ENCODE data around the gene CDC42BPB. TPM values are rescaled to one million over a fixed set of nuclear protein-coding genes. Genes with fewer than 3 reads are reported as not detected.

The CDC42BPB gene
- total and polyA plus RNA-seq, 2 of the 13 experiments (the other 11 are each of a cell fraction or from before 2014, with no cell fraction given): 19.7 to 32.3 TPM

DNA sequence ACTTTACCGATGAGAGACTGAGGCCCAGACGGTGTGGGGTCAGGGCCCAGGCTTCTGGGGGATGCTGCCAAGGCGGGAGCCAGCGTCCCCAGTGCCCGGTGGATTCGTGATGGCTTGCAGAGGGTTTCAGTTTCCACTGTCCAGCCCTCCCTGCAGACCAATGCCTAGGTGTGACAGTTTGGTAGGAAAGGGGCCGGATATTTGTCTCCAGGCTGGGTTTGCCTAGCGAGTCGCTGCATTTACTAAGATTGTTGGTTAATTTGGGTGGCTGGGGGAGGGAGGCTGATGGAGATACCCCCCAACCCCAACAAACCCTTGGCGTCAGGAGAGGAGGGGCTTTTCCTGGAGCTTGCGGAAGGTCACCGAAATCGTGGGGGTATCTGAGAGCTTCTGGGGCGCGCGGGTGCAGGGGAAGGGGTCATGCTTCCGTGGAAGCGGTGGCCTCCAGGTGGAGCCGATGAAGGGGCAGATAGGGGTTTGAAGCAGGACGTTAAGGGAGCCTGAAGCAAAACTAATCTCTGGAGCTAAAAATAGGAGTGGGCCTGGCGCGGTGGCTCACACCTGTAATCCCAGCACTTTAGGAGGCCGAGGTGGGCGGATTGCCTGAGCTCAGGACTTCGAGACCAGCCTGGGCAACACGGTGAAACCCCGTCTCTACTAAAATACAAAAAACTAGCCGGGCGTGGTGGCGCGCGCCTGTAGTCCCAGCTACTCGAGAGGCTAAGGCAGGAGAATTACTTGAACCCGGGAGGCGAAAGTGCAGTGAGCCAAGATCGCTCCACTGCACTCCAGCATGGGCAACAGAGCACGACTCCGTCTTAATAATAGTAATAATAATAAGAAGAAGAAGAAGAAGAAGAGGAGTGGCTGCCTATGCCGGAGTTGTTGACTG, 1.1 kb upstream of the CDC42BPB start (continued):
- TF ChIP-seq, protein P1, sequence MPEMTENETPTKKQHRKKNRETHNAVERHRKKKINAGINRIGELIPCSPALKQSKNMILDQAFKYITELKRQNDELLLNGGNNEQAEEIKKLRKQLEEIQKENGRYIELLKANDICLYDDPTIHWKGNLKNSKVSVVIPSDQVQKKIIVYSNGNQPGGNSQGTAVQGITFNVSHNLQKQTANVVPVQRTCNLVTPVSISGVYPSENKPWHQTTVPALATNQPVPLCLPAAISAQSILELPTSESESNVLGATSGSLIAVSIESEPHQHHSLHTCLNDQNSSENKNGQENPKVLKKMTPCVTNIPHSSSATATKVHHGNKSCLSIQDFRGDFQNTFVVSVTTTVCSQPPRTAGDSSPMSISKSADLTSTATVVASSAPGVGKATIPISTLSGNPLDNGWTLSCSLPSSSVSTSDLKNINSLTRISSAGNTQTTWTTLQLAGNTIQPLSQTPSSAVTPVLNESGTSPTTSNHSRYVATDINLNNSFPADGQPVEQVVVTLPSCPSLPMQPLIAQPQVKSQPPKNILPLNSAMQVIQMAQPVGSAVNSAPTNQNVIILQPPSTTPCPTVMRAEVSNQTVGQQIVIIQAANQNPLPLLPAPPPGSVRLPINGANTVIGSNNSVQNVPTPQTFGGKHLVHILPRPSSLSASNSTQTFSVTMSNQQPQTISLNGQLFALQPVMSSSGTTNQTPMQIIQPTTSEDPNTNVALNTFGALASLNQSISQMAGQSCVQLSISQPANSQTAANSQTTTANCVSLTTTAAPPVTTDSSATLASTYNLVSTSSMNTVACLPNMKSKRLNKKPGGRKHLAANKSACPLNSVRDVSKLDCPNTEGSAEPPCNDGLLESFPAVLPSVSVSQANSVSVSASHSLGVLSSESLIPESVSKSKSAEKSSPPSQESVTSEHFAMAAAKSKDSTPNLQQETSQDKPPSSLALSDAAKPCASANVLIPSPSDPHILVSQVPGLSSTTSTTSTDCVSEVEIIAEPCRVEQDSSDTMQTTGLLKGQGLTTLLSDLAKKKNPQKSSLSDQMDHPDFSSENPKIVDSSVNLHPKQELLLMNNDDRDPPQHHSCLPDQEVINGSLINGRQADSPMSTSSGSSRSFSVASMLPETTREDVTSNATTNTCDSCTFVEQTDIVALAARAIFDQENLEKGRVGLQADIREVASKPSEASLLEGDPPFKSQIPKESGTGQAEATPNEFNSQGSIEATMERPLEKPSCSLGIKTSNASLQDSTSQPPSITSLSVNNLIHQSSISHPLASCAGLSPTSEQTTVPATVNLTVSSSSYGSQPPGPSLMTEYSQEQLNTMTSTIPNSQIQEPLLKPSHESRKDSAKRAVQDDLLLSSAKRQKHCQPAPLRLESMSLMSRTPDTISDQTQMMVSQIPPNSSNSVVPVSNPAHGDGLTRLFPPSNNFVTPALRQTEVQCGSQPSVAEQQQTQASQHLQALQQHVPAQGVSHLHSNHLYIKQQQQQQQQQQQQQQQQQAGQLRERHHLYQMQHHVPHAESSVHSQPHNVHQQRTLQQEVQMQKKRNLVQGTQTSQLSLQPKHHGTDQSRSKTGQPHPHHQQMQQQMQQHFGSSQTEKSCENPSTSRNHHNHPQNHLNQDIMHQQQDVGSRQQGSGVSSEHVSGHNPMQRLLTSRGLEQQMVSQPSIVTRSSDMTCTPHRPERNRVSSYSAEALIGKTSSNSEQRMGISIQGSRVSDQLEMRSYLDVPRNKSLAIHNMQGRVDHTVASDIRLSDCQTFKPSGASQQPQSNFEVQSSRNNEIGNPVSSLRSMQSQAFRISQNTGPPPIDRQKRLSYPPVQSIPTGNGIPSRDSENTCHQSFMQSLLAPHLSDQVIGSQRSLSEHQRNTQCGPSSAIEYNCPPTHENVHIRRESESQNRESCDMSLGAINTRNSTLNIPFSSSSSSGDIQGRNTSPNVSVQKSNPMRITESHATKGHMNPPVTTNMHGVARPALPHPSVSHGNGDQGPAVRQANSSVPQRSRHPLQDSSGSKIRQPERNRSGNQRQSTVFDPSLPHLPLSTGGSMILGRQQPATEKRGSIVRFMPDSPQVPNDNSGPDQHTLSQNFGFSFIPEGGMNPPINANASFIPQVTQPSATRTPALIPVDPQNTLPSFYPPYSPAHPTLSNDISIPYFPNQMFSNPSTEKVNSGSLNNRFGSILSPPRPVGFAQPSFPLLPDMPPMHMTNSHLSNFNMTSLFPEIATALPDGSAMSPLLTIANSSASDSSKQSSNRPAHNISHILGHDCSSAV (CRISPR knock-in tag; IDR thresholded peaks at IDR 0.05; ENCODE audit: borderline replicate concordance): no peak
- TF ChIP-seq, protein P2, sequence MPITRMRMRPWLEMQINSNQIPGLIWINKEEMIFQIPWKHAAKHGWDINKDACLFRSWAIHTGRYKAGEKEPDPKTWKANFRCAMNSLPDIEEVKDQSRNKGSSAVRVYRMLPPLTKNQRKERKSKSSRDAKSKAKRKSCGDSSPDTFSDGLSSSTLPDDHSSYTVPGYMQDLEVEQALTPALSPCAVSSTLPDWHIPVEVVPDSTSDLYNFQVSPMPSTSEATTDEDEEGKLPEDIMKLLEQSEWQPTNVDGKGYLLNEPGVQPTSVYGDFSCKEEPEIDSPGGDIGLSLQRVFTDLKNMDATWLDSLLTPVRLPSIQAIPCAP (CRISPR knock-in tag; IDR thresholded peaks at IDR 0.05; ENCODE audit: low read depth): no peak
- no peak for TF ChIP-seq BCL6 (CRISPR knock-in tag; IDR thresholded peaks at IDR 0.05)
- TF ChIP-seq ZNF224 (CRISPR knock-in tag; IDR thresholded peaks at IDR 0.05): no peak
- TF ChIP-seq PAF1 (CRISPR knock-in tag; IDR thresholded peaks at IDR 0.05): no peak
- TF ChIP-seq TCF7 (IDR thresholded peaks at IDR 0.05; ENCODE audit: low read depth): no peak
- no peak for TF ChIP-seq KLF15 (CRISPR knock-in tag; IDR thresholded peaks at IDR 0.05; ENCODE audit: borderline replicate concordance)
- TF ChIP-seq, protein P3, sequence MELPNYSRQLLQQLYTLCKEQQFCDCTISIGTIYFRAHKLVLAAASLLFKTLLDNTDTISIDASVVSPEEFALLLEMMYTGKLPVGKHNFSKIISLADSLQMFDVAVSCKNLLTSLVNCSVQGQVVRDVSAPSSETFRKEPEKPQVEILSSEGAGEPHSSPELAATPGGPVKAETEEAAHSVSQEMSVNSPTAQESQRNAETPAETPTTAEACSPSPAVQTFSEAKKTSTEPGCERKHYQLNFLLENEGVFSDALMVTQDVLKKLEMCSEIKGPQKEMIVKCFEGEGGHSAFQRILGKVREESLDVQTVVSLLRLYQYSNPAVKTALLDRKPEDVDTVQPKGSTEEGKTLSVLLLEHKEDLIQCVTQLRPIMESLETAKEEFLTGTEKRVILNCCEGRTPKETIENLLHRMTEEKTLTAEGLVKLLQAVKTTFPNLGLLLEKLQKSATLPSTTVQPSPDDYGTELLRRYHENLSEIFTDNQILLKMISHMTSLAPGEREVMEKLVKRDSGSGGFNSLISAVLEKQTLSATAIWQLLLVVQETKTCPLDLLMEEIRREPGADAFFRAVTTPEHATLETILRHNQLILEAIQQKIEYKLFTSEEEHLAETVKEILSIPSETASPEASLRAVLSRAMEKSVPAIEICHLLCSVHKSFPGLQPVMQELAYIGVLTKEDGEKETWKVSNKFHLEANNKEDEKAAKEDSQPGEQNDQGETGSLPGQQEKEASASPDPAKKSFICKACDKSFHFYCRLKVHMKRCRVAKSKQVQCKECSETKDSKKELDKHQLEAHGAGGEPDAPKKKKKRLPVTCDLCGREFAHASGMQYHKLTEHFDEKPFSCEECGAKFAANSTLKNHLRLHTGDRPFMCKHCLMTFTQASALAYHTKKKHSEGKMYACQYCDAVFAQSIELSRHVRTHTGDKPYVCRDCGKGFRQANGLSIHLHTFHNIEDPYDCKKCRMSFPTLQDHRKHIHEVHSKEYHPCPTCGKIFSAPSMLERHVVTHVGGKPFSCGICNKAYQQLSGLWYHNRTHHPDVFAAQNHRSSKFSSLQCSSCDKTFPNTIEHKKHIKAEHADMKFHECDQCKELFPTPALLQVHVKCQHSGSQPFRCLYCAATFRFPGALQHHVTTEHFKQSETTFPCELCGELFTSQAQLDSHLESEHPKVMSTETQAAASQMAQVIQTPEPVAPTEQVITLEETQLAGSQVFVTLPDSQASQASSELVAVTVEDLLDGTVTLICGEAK (IDR thresholded peaks at IDR 0.05): no peak
- TF ChIP-seq, protein P3 (CRISPR knock-in tag; IDR thresholded peaks at IDR 0.05): no peak
- no peak for TF ChIP-seq ZFP37 (CRISPR knock-in tag; IDR thresholded peaks at IDR 0.05; ENCODE audit: borderline replicate concordance)
